ENCODE measurements around the gene AAGAB.

- TF ChIP-seq CTCF (IDR thresholded peaks at IDR 0.05; ENCODE audit: low read depth, low read length), result no peak
- no peak for TF ChIP-seq POLR2A (IDR thresholded peaks at IDR 0.05; ENCODE audit: extremely low read depth, insufficient read length)
- no peak for TF ChIP-seq MAX (IDR thresholded peaks at IDR 0.05; ENCODE audit: low read depth, low read length)
- TF ChIP-seq MYC (IDR thresholded peaks at IDR 0.05; ENCODE audit: low read depth, low read length), result no peak
These were observed 58.2 kb downstream of the AAGAB start for GRCh38 chr15:67196222-67196621.
